ENCODE results near the gene ITGA2. TPM values are rescaled to one million over a fixed set of nuclear protein-coding genes. Genes with fewer than 3 reads are reported as not detected.

The ITGA2 gene
- total and polyA plus RNA-seq, 2 of the 8 experiments (the other 6 are each of a cell fraction or from before 2014, with no cell fraction given): 1.4 to 7.7 TPM

GRCh38 chr5:52989781-52990527 is 802 bp downstream of the ITGA2 start (continued):
- TF ChIP-seq ZNF274 (IDR thresholded peaks at IDR 0.05; ENCODE audit: borderline replicate concordance, extremely low read depth, low read length): no peak
- no peak for TF ChIP-seq SRF (IDR thresholded peaks at IDR 0.05; ENCODE audit: low read depth, low read length)
- TF ChIP-seq KDM4A (IDR thresholded peaks at IDR 0.05; ENCODE audit: low read depth, low read length, severe bottlenecking): peak; percentile 34

Measured in H1 (cell line).